Measurements from ENCODE around the gene SERF2. TPM values are rescaled to one million over a fixed set of nuclear protein-coding genes. Genes with fewer than 3 reads are reported as not detected.
A peak's percentile ranks its signal among the peaks of the same experiment; 100 is the strongest.

The SERF2 gene
- polyA plus RNA-seq, 1 donor from 2014 or later: 726 TPM

DNA sequence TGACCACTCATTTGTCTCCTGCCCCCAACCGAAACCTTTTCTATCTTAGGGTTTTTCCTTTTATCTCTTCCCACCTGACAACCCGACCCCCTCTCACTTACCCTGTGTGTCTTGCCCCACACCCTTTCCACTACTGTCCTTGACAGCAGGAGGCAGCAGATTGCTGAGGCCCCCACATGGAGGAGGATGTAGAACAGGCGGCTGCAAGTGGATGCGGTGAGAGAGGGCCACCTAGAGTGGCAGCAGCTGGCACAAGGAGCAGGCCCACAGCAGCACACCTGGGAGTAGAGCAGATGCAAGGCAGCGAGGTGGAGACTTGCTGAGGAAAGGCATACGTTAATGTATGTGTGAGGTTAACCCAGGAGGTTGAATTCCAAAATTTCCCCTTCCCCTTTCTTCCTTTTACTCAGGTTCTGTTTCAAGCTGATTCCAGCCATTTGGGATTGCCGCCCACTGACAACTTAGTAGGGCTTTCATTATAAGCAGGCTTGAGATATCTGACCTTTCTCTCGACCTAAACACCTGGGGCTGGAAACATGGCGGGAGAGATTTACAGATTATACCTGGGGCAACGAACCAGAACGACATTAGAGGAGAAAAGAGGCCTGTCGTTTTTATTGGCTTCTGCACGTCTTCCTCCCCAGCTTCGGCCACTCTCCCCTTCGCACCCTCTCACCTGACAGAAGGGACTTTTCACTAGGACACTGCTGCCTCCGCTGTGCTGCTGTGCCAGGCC is 7.3 kb downstream of the SERF2 start:
- Histone ChIP-seq H3K27ac (ENCODE audit: low read length) (peak overlapping the region; percentile 82), H2AFZ (ENCODE audit: low read depth, low read length) (no peak overlapping the region), H3K27me3 (ENCODE audit: insufficient read depth, low read depth, low read length) (no peaks in the 10 kb centered on the region), H3K4me3 (ENCODE audit: low read length) (no peak overlapping the region), H4K20me1 (ENCODE audit: insufficient read depth) (no peaks in the 10 kb centered on the region), H3K4me2 (ENCODE audit: low read length) (no peak overlapping the region), H3K9me2 (ENCODE audit: insufficient read depth, low read length) (no peaks in the 10 kb centered on the region), H3K36me3 (ENCODE audit: insufficient read depth, low read length) (peaks cover 7% of the 10 kb centered on the region), H3K79me2 (replicated peaks; ENCODE audit: insufficient read depth, low read length) (peaks cover 8% of the 10 kb centered on the region), H3K9me3 (ENCODE audit: low read length) (no peaks in the 10 kb centered on the region), H3K9ac (ENCODE audit: low read length) (no peak overlapping the region), H3F3A (ENCODE audit: insufficient read depth, low read length, poor library complexity, severe bottlenecking) (no peaks in the 10 kb centered on the region)
- TF ChIP-seq TAF1 (IDR thresholded peaks at IDR 0.05; ENCODE audit: low read depth): no peak
- TF ChIP-seq, protein P1, sequence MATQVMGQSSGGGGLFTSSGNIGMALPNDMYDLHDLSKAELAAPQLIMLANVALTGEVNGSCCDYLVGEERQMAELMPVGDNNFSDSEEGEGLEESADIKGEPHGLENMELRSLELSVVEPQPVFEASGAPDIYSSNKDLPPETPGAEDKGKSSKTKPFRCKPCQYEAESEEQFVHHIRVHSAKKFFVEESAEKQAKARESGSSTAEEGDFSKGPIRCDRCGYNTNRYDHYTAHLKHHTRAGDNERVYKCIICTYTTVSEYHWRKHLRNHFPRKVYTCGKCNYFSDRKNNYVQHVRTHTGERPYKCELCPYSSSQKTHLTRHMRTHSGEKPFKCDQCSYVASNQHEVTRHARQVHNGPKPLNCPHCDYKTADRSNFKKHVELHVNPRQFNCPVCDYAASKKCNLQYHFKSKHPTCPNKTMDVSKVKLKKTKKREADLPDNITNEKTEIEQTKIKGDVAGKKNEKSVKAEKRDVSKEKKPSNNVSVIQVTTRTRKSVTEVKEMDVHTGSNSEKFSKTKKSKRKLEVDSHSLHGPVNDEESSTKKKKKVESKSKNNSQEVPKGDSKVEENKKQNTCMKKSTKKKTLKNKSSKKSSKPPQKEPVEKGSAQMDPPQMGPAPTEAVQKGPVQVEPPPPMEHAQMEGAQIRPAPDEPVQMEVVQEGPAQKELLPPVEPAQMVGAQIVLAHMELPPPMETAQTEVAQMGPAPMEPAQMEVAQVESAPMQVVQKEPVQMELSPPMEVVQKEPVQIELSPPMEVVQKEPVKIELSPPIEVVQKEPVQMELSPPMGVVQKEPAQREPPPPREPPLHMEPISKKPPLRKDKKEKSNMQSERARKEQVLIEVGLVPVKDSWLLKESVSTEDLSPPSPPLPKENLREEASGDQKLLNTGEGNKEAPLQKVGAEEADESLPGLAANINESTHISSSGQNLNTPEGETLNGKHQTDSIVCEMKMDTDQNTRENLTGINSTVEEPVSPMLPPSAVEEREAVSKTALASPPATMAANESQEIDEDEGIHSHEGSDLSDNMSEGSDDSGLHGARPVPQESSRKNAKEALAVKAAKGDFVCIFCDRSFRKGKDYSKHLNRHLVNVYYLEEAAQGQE (IDR thresholded peaks at IDR 0.05; ENCODE audit: borderline replicate concordance): no peak
- TF ChIP-seq POLR2AphosphoS5 (IDR thresholded peaks at IDR 0.05): no peak
- no peak for TF ChIP-seq EZH2 (IDR thresholded peaks at IDR 0.05; ENCODE audit: borderline replicate concordance, insufficient read depth, low read length, poor library complexity, severe bottlenecking)
- TF ChIP-seq SMC3 (conservative IDR thresholded peaks at IDR 0.05; ENCODE audit: poor library complexity): no peak
- no peak for TF ChIP-seq RAD21 (conservative IDR thresholded peaks at IDR 0.05)
- TF ChIP-seq, protein P2, sequence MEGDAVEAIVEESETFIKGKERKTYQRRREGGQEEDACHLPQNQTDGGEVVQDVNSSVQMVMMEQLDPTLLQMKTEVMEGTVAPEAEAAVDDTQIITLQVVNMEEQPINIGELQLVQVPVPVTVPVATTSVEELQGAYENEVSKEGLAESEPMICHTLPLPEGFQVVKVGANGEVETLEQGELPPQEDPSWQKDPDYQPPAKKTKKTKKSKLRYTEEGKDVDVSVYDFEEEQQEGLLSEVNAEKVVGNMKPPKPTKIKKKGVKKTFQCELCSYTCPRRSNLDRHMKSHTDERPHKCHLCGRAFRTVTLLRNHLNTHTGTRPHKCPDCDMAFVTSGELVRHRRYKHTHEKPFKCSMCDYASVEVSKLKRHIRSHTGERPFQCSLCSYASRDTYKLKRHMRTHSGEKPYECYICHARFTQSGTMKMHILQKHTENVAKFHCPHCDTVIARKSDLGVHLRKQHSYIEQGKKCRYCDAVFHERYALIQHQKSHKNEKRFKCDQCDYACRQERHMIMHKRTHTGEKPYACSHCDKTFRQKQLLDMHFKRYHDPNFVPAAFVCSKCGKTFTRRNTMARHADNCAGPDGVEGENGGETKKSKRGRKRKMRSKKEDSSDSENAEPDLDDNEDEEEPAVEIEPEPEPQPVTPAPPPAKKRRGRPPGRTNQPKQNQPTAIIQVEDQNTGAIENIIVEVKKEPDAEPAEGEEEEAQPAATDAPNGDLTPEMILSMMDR (IDR thresholded peaks at IDR 0.05; ENCODE audit: poor library complexity, severe bottlenecking): no peak
- no peak for TF ChIP-seq MXI1 (conservative IDR thresholded peaks at IDR 0.05; ENCODE audit: poor library complexity, severe bottlenecking)
- TF ChIP-seq EP300 (conservative IDR thresholded peaks at IDR 0.05; ENCODE audit: poor library complexity, severe bottlenecking): no peak

DNA sequence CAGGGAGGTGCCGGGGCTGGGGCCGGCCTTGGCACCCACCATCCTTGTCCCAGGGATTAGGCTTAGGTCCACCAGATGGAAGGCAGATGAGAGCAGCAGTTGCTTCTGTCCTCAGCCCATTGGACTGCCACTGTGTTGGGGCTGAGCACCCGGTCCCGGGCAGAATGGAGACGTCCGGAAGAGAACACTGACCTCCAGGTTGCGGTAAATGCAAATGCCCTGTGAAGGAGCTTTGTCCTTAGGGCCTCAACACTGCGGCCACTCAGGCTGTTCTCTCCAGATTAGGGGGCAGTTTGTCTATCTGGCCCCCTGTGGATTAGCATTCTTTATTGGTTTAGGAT is 7.8 kb downstream of the SERF2 start, which contains the start of gene SERINC4:
TSS of gene SERINC4 (minus strand) at position 276 of the 341 bp plus-strand sequence. CDS start at position 42, 234 bp downstream.
- Histone ChIP-seq H3K36me3 (ENCODE audit: insufficient read depth, low read length) (peaks cover 4% of the 10 kb centered on the region), H3K9me3 (ENCODE audit: low read length) (no peaks in the 10 kb centered on the region), H3K4me3 (ENCODE audit: low read length) (peak within 1 kb of the TSS; percentile 84), H3K9me2 (ENCODE audit: insufficient read depth, low read length) (no peaks in the 10 kb centered on the region), H3K27me3 (ENCODE audit: insufficient read depth, low read depth, low read length) (no peaks in the 10 kb centered on the region), H2AFZ (ENCODE audit: low read depth, low read length) (peak within 1 kb of the TSS; percentile 90), H4K20me1 (ENCODE audit: insufficient read depth) (no peaks in the 10 kb centered on the region), H3K79me2 (replicated peaks; ENCODE audit: insufficient read depth, low read length) (peaks cover 8% of the 10 kb centered on the region), H3K9ac (ENCODE audit: low read length) (peak within 1 kb of the TSS; percentile 78), H3K27ac (ENCODE audit: low read length) (peak within 1 kb of the TSS; percentile 82), H3F3A (ENCODE audit: insufficient read depth, low read length, poor library complexity, severe bottlenecking) (no peaks in the 10 kb centered on the region), H3K4me2 (ENCODE audit: low read length) (peak within 1 kb of the TSS; percentile 70)
- TF ChIP-seq RAD21 (conservative IDR thresholded peaks at IDR 0.05) (no peak), EZH2 (IDR thresholded peaks at IDR 0.05; ENCODE audit: borderline replicate concordance, insufficient read depth, low read length, poor library complexity, severe bottlenecking) (no peak), EP300 (conservative IDR thresholded peaks at IDR 0.05; ENCODE audit: poor library complexity, severe bottlenecking) (no peak), TAF1 (IDR thresholded peaks at IDR 0.05; ENCODE audit: low read depth) (no peak), POLR2AphosphoS5 (IDR thresholded peaks at IDR 0.05) (no peak), SMC3 (conservative IDR thresholded peaks at IDR 0.05; ENCODE audit: poor library complexity) (no peak), MXI1 (conservative IDR thresholded peaks at IDR 0.05; ENCODE audit: poor library complexity, severe bottlenecking) (no peak)
- TF ChIP-seq, protein P2 (IDR thresholded peaks at IDR 0.05; ENCODE audit: poor library complexity, severe bottlenecking): no peak
- TF ChIP-seq, protein P1 (IDR thresholded peaks at IDR 0.05; ENCODE audit: borderline replicate concordance): no peak

Data from neural cell (in vitro differentiated cells).